Progenitor cell of endocrine pancreas (in vitro differentiated cells): Measurements from ENCODE around the gene DMBT1. TPM values are rescaled to one million over a fixed set of nuclear protein-coding genes. Genes with fewer than 3 reads are reported as not detected.

ENCODE experiments used
- DNase-seq: peaks from one replicate; pipeline ENCODE4 v3.0.0; 2021; ENCODE audit warnings: low spot score; ENCODE audit not compliant: unreplicated experiment
- H3K27ac Mint-ChIP-seq: 2 replicates; pipeline ENCODE4 v1.8.0; 2021; ENCODE audit warnings: mild to moderate bottlenecking, moderate library complexity, mixed read lengths
- H3K27me3 Mint-ChIP-seq: 2 replicates; pipeline ENCODE4 v1.8.0; 2021; ENCODE audit warnings: mixed read lengths
- H3K36me3 Mint-ChIP-seq: 2 replicates; pipeline ENCODE4 v1.8.0; 2022; ENCODE audit warnings: mixed read lengths; ENCODE audit not compliant: insufficient read depth
- H3K4me1 Mint-ChIP-seq: 2 replicates; pipeline ENCODE4 v1.8.0; 2021; ENCODE audit warnings: low read depth, mixed read lengths
- H3K4me3 Mint-ChIP-seq: 2 replicates; pipeline ENCODE4 v1.8.0; 2021; ENCODE audit warnings: low read depth, mild to moderate bottlenecking, moderate library complexity, mixed read lengths
- H3K9me3 Mint-ChIP-seq: 2 replicates; pipeline ENCODE4 v1.8.0; 2021; ENCODE audit warnings: low read depth, mixed read lengths
- total RNA-seq: library from RNA; stranded (reverse); gene quantifications from 2 replicates; pipeline ENCODE4 v1.2.1, GENCODE V29; 2021
- TF ChIP-seq, protein P1 (sequence below): fragments of 200-600 bp; sonication (generic); IDR thresholded peaks from one replicate; pipeline ENCODE4 v1.5.0; 2021; ENCODE audit warnings: antibody characterized with exemption, mild to moderate bottlenecking; ENCODE audit not compliant: unreplicated experiment

The DMBT1 gene
- total RNA-seq, 1 donor from 2014 or later, result 1.0 TPM

DNA sequence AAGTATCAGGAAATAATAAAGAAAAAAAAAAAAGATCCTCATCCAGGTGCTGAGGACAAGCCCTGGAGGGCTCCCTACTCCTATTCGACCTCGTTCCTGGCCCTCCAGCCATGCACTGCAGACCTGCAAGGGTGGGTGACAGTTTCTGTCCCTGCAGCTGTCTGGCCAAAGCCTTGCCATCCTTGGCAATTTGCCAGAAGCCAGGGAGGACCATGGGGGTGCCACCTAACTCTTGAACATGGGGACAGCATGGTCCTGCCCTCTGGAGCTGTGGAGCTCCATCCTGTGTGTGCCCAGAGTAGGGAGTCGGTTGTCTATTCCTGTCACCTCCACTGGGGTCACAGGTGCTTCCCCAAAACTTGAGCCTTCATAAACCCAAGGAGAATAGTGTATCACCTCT lies 27.8 kb downstream of the DMBT1 start:
- no peak for DNase-seq
- no peaks in the 10 kb centered on the region for H3K36me3 Mint-ChIP-seq
- no peak overlapping the region for H3K27ac Mint-ChIP-seq
- H3K4me1 Mint-ChIP-seq, result no peaks in the 10 kb centered on the region
- H3K4me3 Mint-ChIP-seq, result no peak overlapping the region
- no peaks in the 10 kb centered on the region for H3K9me3 Mint-ChIP-seq
- TF ChIP-seq, protein P1, sequence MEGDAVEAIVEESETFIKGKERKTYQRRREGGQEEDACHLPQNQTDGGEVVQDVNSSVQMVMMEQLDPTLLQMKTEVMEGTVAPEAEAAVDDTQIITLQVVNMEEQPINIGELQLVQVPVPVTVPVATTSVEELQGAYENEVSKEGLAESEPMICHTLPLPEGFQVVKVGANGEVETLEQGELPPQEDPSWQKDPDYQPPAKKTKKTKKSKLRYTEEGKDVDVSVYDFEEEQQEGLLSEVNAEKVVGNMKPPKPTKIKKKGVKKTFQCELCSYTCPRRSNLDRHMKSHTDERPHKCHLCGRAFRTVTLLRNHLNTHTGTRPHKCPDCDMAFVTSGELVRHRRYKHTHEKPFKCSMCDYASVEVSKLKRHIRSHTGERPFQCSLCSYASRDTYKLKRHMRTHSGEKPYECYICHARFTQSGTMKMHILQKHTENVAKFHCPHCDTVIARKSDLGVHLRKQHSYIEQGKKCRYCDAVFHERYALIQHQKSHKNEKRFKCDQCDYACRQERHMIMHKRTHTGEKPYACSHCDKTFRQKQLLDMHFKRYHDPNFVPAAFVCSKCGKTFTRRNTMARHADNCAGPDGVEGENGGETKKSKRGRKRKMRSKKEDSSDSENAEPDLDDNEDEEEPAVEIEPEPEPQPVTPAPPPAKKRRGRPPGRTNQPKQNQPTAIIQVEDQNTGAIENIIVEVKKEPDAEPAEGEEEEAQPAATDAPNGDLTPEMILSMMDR, result no peak
- H3K27me3 Mint-ChIP-seq, result peaks cover 24% of the 10 kb centered on the region

DNA sequence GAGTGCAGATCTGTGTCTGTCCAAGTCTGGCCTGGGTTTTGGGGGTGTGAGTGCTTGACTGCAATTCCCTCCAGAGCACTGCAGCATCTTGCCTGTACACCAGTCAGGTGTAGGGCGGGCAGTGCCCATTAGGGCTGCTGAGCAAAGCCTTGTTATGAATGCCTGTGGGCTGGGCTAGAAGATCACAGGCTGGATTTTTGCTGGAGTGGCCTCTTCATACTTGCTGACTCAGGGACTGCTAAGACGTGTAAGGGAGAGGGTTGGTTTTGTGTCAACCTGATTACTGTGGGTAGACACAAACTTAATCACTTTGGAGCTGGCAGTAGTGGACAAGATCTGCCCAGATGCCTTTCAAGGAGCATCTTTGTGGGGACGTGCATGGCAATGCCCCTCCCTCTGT lies 29.6 kb downstream of the DMBT1 start:
- Mint-ChIP-seq H3K4me3 (no peak overlapping the region), H3K9me3 (no peaks in the 10 kb centered on the region), H3K27me3 (peaks cover 24% of the 10 kb centered on the region), H3K36me3 (no peaks in the 10 kb centered on the region), H3K4me1 (no peaks in the 10 kb centered on the region), H3K27ac (no peak overlapping the region)
- no peak for DNase-seq
- TF ChIP-seq, protein P1, result no peak

DNA sequence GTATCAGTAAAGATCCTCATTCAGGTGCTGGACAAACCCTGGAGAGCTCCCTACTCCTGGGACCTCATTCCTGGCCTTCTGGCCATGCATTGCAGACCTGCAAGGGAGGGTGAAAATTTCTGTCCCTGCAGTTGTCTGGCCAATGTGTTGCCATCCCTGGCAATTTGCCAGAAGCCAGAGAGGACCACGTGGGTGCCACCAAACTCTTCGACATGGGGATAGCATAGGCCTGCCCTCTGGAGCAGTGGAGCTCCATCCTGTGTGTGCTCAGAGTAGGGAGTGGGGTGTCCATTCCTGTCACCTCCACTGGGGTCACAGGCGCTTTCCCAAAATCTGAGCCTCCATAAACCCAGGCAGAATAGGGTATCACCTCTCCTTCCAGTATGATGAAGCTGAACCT lies 31.2 kb downstream of the DMBT1 start:
- Mint-ChIP-seq H3K4me1 (no peaks in the 10 kb centered on the region), H3K9me3 (no peaks in the 10 kb centered on the region), H3K27me3 (peaks cover 18% of the 10 kb centered on the region), H3K4me3 (no peak overlapping the region), H3K27ac (no peak overlapping the region), H3K36me3 (no peaks in the 10 kb centered on the region)
- DNase-seq, result no peak
- TF ChIP-seq, protein P1, result no peak

DNA sequence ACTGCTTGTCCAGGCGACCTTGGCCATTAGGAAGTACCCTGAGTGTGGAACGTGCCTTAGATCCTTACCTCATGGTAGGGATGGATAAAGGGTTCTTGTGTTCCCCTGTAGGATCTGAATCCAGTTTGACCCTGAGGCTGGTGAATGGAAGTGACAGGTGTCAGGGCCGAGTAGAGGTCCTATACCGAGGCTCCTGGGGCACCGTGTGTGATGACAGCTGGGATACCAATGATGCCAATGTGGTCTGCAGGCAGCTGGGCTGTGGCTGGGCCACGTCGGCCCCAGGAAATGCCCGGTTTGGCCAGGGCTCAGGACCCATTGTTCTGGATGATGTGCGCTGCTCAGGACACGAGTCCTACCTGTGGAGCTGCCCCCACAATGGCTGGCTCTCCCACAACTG lies 31.6 kb downstream of the DMBT1 start:
- H3K36me3 Mint-ChIP-seq, result no peaks in the 10 kb centered on the region
- H3K9me3 Mint-ChIP-seq, result no peaks in the 10 kb centered on the region
- H3K27me3 Mint-ChIP-seq, result peaks cover 18% of the 10 kb centered on the region
- H3K27ac Mint-ChIP-seq, result no peak overlapping the region
- no peak overlapping the region for H3K4me3 Mint-ChIP-seq
- H3K4me1 Mint-ChIP-seq, result no peaks in the 10 kb centered on the region
- TF ChIP-seq, protein P1, result no peak
- no peak for DNase-seq

DNA sequence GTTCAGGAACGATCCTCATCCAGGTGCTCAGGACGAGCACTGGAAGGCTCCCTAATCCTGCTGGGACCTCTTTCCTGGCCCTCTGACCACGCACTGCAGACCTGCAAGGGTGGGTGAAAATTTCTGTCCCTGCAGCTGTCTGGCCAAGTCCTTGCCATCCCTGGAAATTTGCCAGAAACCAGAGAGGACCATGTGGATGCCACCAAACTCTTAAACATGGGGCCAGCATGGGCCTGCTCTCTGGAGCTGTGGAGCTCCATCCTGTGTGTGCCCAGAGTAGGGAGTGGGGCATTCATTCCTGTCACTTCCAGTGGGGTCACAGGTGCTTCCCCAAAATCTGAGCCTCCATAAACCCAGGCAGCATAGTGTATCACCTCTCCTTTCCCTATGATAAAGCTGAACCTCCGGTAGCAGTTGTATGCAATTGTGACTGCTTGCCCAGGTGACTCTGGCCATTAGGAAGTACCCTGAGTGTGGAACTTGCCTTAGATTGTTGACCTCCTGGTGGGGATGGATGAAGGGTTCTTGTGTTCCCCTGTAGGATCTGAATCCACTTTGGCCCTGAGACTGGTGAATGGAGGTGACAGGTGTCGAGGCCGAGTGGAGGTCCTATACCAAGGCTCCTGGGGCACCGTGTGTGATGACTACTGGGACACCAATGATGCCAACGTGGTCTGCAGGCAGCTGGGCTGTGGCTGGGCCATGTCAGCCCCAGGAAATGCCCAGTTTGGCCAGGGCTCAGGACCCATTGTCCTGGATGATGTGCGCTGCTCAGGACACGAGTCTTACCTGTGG lies 57.1 kb downstream of the DMBT1 start:
- TF ChIP-seq, protein P1, result no peak
- Mint-ChIP-seq H3K4me1 (no peaks in the 10 kb centered on the region), H3K4me3 (no peak overlapping the region), H3K27ac (no peak overlapping the region), H3K27me3 (peaks cover 4% of the 10 kb centered on the region), H3K9me3 (no peaks in the 10 kb centered on the region), H3K36me3 (no peaks in the 10 kb centered on the region)
- DNase-seq, result no peak
